Activated CD8-positive, alpha-beta T cell treated with anti-CD3 and anti-CD28 coated beads for 36 hours (primary cell): ENCODE measurements around the gene KIRREL3. TPM values are rescaled to one million over a fixed set of nuclear protein-coding genes. Genes with fewer than 3 reads are reported as not detected.

Experiments
- ATAC-seq: fragments of 200-7000 bp; cut with Tn5 transposase; one replicate; pipeline ENCODE4 v1.10.0; 2021; ENCODE audit warnings: mild to moderate bottlenecking, moderate library complexity
- CTCF ChIA-PET: fragments of 350-600 bp; sonication (Branson Sonifier 250); formaldehyde crosslinking; loops from one replicate; lab custom pipeline; 2021; ENCODE audit warnings: antibody characterized with exemption; lab: Charles Lee
- POLR2A ChIA-PET: fragments of 350-600 bp; sonication (Branson Sonifier 250); formaldehyde crosslinking; loops from one replicate; lab custom pipeline; 2021; ENCODE audit warnings: antibody characterized with exemption; lab: Charles Lee
- DNase-seq: peaks from one replicate; pipeline ENCODE4 v3.0.0-alpha.2; 2020
- H3K27ac Mint-ChIP-seq: one replicate; pipeline ENCODE4 v1.8.0; 2021; ENCODE audit warnings: mild to moderate bottlenecking, mixed read lengths
- H3K27me3 Mint-ChIP-seq: one replicate; pipeline ENCODE4 v1.8.0; 2021; ENCODE audit warnings: mixed read lengths
- H3K36me3 Mint-ChIP-seq: one replicate; pipeline ENCODE4 v1.8.0; 2021; ENCODE audit warnings: low read depth, mixed read lengths
- H3K4me1 Mint-ChIP-seq: one replicate; pipeline ENCODE4 v1.8.0; 2021; ENCODE audit warnings: low read depth, mixed read lengths
- H3K4me3 Mint-ChIP-seq: one replicate; pipeline ENCODE4 v1.8.0; 2021; ENCODE audit warnings: mild to moderate bottlenecking, moderate library complexity, mixed read lengths
- H3K9me3 Mint-ChIP-seq: one replicate; pipeline ENCODE4 v1.8.0; 2021; ENCODE audit warnings: mixed read lengths
- intact Hi-C: fragments of 100-400 bp; cut with micrococcal nuclease; formaldehyde crosslinking; loops from one replicate; pipeline ENCODE4 v1.10.0; 2022
- total RNA-seq, 2 experiments: library from RNA; stranded (reverse); gene quantifications; one replicate each; pipeline ENCODE4 v1.2.3, GENCODE V29; 2021
- TF ChIP-seq, protein P1 (sequence below): fragments of 200-600 bp; IDR thresholded peaks from one replicate; pipeline ENCODE4 v1.8.0; 2022; ENCODE audit warnings: antibody characterized with exemption, mild to moderate bottlenecking

The KIRREL3 gene
- total RNA-seq, 2 experiments from 2014 or later: not detected

DNA sequence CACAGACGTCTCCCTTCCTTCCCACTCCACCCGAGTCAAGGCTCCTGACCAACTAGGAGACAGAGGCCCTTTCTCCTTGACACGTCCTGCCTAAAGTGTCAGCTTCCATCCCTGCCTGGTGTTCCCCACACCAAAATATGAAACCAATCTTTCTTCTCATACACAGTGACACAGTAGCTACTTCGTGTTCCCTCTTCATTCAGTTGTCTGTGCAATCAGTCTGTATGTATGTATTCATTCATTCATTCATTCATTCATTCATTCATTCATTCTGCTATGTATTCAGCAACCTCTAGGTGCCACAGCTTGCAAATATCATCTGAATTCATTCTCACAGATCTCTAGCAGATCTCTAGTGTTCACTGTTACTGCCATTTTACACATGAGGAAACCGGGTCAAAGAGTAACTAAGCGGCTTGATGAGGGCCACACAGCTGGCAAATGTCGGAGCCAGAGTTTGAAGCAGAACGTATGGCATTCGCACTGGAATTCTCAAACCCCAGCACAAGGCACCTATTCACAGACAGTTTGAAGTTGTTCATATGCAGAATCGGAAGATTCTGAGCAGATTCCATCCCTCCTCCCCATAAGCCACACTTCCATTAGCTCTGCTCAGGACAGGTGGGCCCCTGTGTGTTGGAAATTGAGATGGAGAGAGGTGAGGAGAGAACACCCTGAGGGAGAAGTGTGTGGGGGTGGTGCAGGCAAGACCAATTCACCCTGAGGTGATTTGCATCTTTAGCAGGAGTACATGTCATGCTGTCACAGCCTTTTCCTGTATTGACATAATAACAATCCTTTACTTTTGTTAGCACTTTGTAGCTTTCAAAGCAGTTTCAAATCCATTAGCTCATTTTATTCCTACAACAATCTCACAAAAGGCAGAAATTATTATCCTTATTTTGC is 369.4 kb downstream of the KIRREL3 start:
- ChIA-PET POLR2A (no interaction called here), CTCF (interaction anchor here (1.2 kb wide), 1 partner anchor 24 kb away, joined by 3 read pairs; no protein-coding TSS in a partner anchor)
- H3K36me3 Mint-ChIP-seq: no peaks in the 10 kb centered on the region
- ATAC-seq (no peak), DNase-seq (no peak)
- TF ChIP-seq, protein P1, sequence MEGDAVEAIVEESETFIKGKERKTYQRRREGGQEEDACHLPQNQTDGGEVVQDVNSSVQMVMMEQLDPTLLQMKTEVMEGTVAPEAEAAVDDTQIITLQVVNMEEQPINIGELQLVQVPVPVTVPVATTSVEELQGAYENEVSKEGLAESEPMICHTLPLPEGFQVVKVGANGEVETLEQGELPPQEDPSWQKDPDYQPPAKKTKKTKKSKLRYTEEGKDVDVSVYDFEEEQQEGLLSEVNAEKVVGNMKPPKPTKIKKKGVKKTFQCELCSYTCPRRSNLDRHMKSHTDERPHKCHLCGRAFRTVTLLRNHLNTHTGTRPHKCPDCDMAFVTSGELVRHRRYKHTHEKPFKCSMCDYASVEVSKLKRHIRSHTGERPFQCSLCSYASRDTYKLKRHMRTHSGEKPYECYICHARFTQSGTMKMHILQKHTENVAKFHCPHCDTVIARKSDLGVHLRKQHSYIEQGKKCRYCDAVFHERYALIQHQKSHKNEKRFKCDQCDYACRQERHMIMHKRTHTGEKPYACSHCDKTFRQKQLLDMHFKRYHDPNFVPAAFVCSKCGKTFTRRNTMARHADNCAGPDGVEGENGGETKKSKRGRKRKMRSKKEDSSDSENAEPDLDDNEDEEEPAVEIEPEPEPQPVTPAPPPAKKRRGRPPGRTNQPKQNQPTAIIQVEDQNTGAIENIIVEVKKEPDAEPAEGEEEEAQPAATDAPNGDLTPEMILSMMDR: no peak
- no peak overlapping the region for H3K4me3 Mint-ChIP-seq
- no peaks in the 10 kb centered on the region for H3K4me1 Mint-ChIP-seq
- no peak overlapping the region for H3K27ac Mint-ChIP-seq
- no peaks in the 10 kb centered on the region for H3K9me3 Mint-ChIP-seq
- peaks cover 4% of the 10 kb centered on the region for H3K27me3 Mint-ChIP-seq
- intact Hi-C loops: no loop called here

DNA sequence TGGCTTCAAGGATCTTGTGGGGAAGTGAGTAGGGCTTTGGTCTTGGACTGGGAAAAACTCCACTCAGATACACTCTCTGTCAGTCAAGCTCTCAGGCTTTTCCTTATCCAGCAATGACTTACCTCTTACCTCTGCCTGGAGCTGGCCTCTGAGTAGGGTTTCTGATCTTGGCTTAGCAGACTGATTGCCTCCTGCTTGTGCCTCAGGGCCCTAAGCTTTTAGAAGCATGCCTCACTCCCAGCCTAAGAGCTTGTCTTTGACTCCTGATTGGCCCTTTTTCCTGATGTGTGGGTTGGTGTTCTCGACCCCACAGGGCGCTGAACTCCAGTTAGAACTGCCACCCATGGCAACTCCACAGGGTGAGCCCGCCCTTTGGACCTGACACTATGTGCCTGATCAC is 370.1 kb downstream of the KIRREL3 start:
- TF ChIP-seq, protein P1: no peak
- H3K4me1 Mint-ChIP-seq: no peaks in the 10 kb centered on the region
- DNase-seq (no peak), ATAC-seq (no peak)
- no peaks in the 10 kb centered on the region for H3K9me3 Mint-ChIP-seq
- POLR2A ChIA-PET: no interaction called here
- intact Hi-C loops: no loop called here
- H3K27ac Mint-ChIP-seq: no peak overlapping the region
- no peak overlapping the region for H3K4me3 Mint-ChIP-seq
- CTCF ChIA-PET: no interaction called here
- peaks cover 6% of the 10 kb centered on the region for H3K27me3 Mint-ChIP-seq
- H3K36me3 Mint-ChIP-seq: no peaks in the 10 kb centered on the region

DNA sequence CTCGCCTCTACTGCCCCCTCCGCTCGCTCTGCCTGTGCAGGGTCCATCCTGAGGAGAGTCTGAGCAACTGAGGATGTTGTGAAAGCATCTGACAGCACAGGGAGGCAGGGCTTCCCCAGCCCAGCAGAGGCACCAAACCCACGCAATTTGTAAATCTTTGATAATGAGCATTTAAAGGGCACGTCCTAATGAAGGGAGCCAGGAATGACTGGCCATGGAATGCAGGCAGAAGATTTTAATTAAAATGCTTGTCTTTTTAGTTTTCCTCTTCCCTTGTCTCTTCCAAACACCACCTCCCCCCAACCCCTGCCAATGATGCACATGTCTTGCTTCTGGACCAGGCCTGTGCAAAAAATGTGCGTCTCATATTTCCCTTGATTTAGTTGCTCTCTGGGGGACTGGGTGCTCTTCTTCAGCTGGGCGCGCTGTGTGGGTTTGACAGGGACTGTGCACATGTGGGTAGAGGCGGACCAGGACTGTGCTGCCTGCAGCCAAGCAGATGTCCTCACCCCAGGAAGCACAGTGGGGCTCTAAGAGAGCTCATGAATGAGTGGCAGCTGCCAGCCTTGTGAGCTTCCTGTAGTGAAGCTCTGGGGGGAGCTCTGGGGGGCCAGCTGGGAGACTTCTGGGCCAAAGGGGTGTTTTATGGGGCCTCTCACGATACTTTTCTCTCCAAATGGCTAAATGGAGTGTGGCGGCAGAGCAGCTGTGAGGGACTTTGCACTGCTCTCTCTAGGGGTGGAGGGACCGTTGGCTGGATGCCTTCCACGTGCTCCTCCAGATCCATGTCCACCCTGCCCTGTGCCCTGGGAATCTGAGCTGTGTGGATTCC is 371.6 kb downstream of the KIRREL3 start:
- Mint-ChIP-seq H3K4me1 (no peaks in the 10 kb centered on the region), H3K27ac (no peak overlapping the region), H3K27me3 (peaks cover 10% of the 10 kb centered on the region), H3K36me3 (no peaks in the 10 kb centered on the region), H3K4me3 (no peak overlapping the region), H3K9me3 (no peaks in the 10 kb centered on the region)
- ChIA-PET POLR2A (no interaction called here), CTCF (no interaction called here)
- intact Hi-C loops: no loop called here
- TF ChIP-seq, protein P1: no peak
- no peak for DNase-seq
- no peak for ATAC-seq

DNA sequence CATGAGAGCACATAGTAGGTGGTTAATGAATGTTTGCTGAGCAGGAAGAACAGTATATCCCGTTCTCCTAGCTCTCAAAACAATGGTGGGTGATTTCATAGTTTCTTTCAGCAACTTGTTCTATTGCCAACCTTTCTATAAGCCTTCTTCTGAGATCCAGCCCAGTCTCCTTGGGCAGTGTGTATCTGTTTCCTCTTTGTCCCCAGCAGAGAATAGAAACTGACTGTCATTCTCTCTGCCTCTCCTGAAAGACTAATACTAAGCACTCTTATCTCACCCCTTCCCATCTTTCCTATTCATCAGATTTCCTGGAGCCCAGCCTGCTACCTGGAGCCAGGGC is 372.1 kb downstream of the KIRREL3 start:
- Mint-ChIP-seq H3K4me1 (no peaks in the 10 kb centered on the region), H3K9me3 (no peaks in the 10 kb centered on the region), H3K36me3 (no peaks in the 10 kb centered on the region), H3K4me3 (no peak overlapping the region), H3K27ac (no peak overlapping the region), H3K27me3 (peaks cover 12% of the 10 kb centered on the region)
- intact Hi-C loops: no loop called here
- DNase-seq: no peak
- ChIA-PET POLR2A (no interaction called here), CTCF (no interaction called here)
- TF ChIP-seq, protein P1: no peak
- ATAC-seq: no peak

DNA sequence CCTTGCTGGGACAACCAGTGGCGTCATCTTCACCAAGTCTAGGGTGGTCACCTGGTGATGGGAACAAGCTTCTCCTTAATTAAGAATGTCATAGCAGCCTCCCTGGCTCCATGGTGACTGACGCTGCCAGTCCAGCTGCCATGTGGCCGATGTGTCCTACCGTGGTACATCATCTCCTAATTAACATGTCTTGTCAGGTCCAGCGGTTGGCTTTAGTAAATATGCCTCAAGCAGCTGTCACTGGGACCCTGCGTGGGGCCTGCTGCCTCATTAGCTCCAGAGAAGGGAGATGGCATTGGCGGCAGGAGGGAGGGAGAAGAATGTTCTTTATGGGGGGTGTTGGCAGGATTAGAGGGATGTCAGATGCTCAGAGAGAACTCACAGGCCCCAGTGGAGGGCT is 373.1 kb downstream of the KIRREL3 start:
- no peak for ATAC-seq
- intact Hi-C loops: no loop called here
- TF ChIP-seq, protein P1: no peak
- H3K36me3 Mint-ChIP-seq: no peaks in the 10 kb centered on the region
- POLR2A ChIA-PET: no interaction called here
- no peak overlapping the region for H3K4me3 Mint-ChIP-seq
- H3K27ac Mint-ChIP-seq: no peak overlapping the region
- H3K27me3 Mint-ChIP-seq: peaks cover 15% of the 10 kb centered on the region
- CTCF ChIA-PET: no interaction called here
- no peaks in the 10 kb centered on the region for H3K4me1 Mint-ChIP-seq
- H3K9me3 Mint-ChIP-seq: no peaks in the 10 kb centered on the region
- DNase-seq: no peak
